PFSK-1 (cell line): Measurements from ENCODE around the gene TMC5.

Source experiments
- FOXP2 ChIP-seq: optimal IDR thresholded peaks from 2 replicates; pipeline ENCODE3; 2011; ENCODE audit warnings: borderline replicate concordance, control low read depth, inconsistent platforms; ENCODE audit not compliant: insufficient read depth; ENCODE audit errors: extremely low read length, extremely low read depth
- POLR2AphosphoS5 ChIP-seq: IDR thresholded peaks from 2 replicates; pipeline ENCODE4 v1.6.1; 2012; ENCODE audit warnings: low read depth, mild to moderate bottlenecking, control low read depth, low read length, moderate library complexity
- REST ChIP-seq, 2 experiments: IDR thresholded peaks; 2 replicates each; pipeline versions ENCODE4 v1.6.1 to v1.8.0; 2011 to 2012; ENCODE audit warnings: low read depth in 2 of 2, low read length in 2 of 2, control low read depth in 1 of 2, inconsistent platforms in 1 of 2, mild to moderate bottlenecking in 1 of 2, moderate library complexity in 1 of 2; ENCODE audit not compliant: insufficient read depth in 1 of 2
- SIN3A ChIP-seq: IDR thresholded peaks from 2 replicates; pipeline ENCODE4 v1.6.1; 2012; ENCODE audit warnings: mild to moderate bottlenecking, low read length, moderate library complexity, borderline replicate concordance; ENCODE audit not compliant: insufficient read depth
- TAF1 ChIP-seq: IDR thresholded peaks from 2 replicates; pipeline ENCODE4 v1.6.1; 2012; ENCODE audit warnings: low read length, control low read depth, borderline replicate concordance; ENCODE audit not compliant: insufficient read depth

TMC5 gene

GRCh38 chr16:19382887-19383816 lies 34.5 kb upstream of the TMC5 start:
- TF ChIP-seq SIN3A, result no peak
- TF ChIP-seq FOXP2, result no peak

GRCh38 chr16:19384656-19385055 lies 33.0 kb upstream of the TMC5 start:
- TF ChIP-seq FOXP2 (no peak), REST (IDR thresholded peaks at IDR 0.05; ENCODE audit: insufficient read depth in 1 of 2, low read depth in 2 of 2, low read length in 2 of 2) (no peak), SIN3A (no peak), TAF1 (no peak), POLR2AphosphoS5 (no peak)

GRCh38 chr16:19386525-19386924 lies 31.2 kb upstream of the TMC5 start:
- TF ChIP-seq REST (IDR thresholded peaks at IDR 0.05; ENCODE audit: insufficient read depth in 1 of 2, low read depth in 2 of 2, low read length in 2 of 2) (no peak), TAF1 (no peak), POLR2AphosphoS5 (no peak), FOXP2 (no peak)

GRCh38 chr16:19389246-19389645 lies 28.4 kb upstream of the TMC5 start:
- TF ChIP-seq REST (IDR thresholded peaks at IDR 0.05; ENCODE audit: insufficient read depth in 1 of 2, low read depth in 2 of 2, low read length in 2 of 2) (no peak), POLR2AphosphoS5 (no peak), SIN3A (no peak), FOXP2 (no peak), TAF1 (no peak)

DNA sequence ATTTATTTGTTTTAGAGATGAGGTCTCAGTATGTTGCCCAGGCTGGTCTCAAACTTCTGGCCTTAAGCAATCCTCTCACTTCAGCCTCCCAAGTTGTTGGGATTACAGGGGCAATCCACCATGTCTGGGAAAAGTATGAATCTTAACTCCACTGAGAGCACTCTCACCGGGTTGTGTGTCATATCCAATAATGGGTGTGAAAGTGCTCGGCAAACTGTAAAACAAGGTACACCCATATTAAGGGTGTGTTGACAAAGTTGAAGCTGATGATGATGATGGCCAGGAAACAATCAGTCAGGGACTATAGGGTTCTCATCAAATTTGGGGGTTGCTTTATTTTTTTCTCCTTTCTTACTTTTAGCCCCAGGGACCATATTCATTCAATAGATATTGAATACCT lies 25.3 kb upstream of the TMC5 start:
- TF ChIP-seq POLR2AphosphoS5 (no peak), SIN3A (no peak), TAF1 (no peak), REST (IDR thresholded peaks at IDR 0.05; ENCODE audit: insufficient read depth in 1 of 2, low read depth in 2 of 2, low read length in 2 of 2) (no peak), FOXP2 (no peak)
